Activated CD8-positive, alpha-beta memory T cell treated with anti-CD3 and anti-CD28 coated beads, Interleukin-2, amount 50 U/mL, for 1 hour (primary cell): ENCODE data around the gene AFAP1.

ENCODE experiments used
- DNase-seq: peaks from one replicate; pipeline ENCODE4 v3.0.0-alpha.2; 2020; ENCODE audit errors: extremely low read depth

Gene AFAP1

GRCh38 chr4:7821245-7822136 lies 118.2 kb downstream of the AFAP1 start:
- no peak for DNase-seq

GRCh38 chr4:7820031-7820818 lies 119.4 kb downstream of the AFAP1 start:
- DNase-seq: no peak

- DNase-seq: no peak
Measured at GRCh38 chr4:7819446-7819845, 120.2 kb downstream of the AFAP1 start.

DNA sequence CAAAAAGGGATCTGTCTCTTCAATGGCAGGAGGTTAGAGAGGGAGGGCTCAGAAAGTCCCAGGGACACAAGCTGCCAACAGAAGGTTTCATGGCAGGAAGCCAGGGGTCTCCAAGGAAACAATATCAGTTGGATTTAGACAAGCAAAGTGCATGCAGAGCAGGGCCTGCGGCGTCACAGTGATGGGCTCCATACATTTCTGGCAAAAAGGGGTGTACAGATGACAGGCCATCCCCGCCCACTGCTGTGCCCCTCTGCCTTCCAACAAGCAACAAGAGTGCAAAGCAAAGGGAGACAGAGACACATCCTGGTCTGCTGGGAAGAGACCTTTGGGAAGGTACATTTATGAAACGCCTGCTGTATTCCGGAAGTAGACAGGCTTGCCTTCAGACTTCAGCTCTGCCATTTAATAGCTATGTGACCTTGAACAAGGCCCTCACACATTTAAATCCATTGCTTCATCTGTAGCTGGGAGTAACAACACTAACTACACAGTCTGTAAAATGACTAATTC lies 121.2 kb downstream of the AFAP1 start:
- no peak for DNase-seq

DNA sequence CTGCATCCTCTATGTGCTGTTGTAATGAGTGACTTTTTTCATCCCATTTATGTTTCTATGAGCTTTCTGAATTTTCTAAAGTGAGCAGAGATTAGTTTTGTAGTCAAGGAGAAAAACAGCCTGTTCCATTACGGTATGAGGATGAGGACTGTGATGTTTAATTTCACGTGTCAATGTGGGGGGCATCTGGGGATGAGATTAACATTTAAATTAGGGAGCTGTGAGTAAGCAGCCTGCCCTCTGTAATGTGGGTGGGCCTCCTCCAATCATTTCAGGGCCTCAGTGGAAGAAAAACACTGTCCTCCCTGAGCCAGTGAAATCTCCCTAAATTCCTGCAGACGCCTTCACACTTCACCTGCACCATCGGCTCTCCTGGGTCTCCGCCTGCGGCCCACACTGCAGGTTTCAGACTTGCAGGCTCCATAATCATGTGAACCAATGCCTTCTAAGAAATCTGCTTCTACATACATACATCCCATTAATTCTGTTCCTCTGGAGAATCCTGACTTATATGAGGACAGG lies 121.7 kb downstream of the AFAP1 start:
- no peak for DNase-seq

DNA sequence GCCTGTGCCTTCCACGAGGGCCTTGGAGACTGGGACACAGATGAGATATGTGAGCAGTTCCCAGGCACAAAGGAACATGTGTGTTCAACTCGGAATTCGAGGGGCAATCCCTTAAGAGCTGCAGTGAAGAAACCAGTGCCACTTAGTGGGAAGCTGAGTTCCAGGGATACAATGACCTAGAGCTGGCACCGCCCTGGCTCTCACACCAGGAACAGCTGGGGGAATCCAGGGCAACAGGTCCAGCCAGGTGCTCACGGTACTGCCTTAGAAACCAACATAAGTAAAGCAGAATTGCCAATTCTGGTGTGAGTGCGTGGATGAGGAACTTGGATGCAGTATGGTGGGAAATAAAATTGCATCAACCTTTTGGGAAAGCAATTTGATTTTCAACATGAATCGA lies 122.9 kb downstream of the AFAP1 start:
- no peak for DNase-seq

DNA sequence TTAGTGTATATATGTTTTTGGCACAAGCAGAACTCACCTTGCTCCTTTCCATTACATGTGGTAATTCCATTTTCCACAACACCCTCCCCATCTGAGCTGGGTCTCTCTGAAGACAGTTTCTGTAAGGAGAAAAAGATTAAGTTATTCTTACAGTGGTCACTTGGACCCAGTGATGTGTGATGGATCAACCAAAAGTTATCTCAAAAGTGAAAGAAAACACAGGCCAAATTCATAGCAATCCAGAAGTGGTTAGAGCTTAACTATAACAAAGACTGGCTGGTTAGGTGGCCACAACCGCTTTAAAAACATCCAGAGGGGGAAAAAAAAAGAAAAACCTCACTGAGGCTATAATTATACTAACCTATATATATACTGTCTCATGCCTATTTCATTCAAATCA lies 123.7 kb downstream of the AFAP1 start:
- DNase-seq: no peak

GRCh38 chr4:7815562-7815961 lies 124.1 kb downstream of the AFAP1 start:
- no peak for DNase-seq

- DNase-seq: no peak
Measured at GRCh38 chr4:7814451-7814850, 125.2 kb downstream of the AFAP1 start.

- no peak for DNase-seq
Measured at GRCh38 chr4:7813674-7814073, 126.0 kb downstream of the AFAP1 start.

DNA sequence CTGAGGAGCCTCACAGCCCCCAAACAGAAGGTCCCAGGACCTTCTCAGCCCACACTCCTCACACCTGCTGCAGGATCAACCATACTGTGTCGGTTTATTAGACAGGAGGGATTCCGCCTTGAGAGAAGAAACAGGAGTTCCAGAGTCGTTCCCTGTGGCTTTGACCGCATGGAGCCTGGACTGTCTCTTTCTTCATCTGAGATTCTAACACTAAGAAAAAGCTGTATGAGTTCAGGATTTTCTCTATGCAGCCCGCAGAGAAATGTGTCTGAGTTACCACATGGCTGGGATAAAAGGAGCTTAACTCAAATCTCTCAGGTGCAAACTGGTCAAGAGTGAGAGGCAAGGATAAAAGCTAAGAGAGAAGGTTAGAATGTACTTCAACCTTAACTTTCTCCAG lies 126.7 kb downstream of the AFAP1 start:
- no peak for DNase-seq

GRCh38 chr4:7812231-7812857 lies 127.3 kb downstream of the AFAP1 start:
- DNase-seq: no peak

- DNase-seq: no peak
Measured at GRCh38 chr4:7811536-7812191, 128.0 kb downstream of the AFAP1 start.

- DNase-seq: no peak
Measured at GRCh38 chr4:7810783-7811535, 128.7 kb downstream of the AFAP1 start.

GRCh38 chr4:7808752-7809151 lies 130.9 kb downstream of the AFAP1 start:
- DNase-seq: no peak

GRCh38 chr4:7808181-7808580 lies 131.5 kb downstream of the AFAP1 start:
- no peak for DNase-seq

DNA sequence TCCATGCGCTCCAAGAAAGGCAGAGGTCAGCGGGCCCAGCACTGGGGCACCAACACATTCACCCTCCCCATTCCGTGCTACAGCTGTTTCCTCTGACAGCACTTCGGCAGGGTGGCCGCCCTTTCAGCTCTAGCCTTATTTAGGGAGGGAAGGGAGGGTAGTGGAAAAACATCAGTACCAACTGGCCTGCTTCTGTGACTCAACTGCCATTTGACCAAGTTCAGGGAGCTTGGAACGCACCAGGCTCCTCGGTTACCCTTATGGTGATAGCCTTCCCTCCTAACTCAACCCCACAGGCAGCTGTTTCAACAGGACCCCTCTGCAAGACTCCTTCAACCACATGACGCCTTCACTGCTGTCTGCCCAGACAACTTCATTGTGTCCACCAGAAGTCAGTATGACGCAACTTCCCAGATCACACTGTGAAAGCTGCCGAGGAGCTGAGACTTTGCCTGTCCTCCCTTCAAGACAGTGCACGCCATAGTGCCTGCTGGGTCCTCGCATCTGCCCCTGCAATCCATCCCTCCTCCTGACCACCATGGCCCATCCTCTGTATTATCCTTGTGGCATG lies 132.2 kb downstream of the AFAP1 start:
- DNase-seq: no peak

- no peak for DNase-seq
Measured at GRCh38 chr4:7806338-7807090, 133.1 kb downstream of the AFAP1 start.

GRCh38 chr4:7805533-7806337 lies 133.9 kb downstream of the AFAP1 start:
- no peak for DNase-seq
